ENCODE results near the gene MAN1B1. TPM values are rescaled to one million over a fixed set of nuclear protein-coding genes. Genes with fewer than 3 reads are reported as not detected.

The MAN1B1 gene
- polyA plus RNA-seq, 3 donors: 29.3 to 38.2 (median 33.3) TPM

GRCh38 chr9:137077758-137078693 is 8.8 kb upstream of the MAN1B1 start:
- WGBS (ENCODE audit: insufficient coverage): 21% methylated on average over 75 of the region's 76 CpGs
- H4K20me1 ChIP-seq (ENCODE audit: insufficient read depth, low read length): peaks cover 20% of the 10 kb centered on the region
- H3K4me1 ChIP-seq (ENCODE audit: control insufficient read depth in 1 of 2, insufficient read depth in 2 of 2, low read length in 2 of 2): peaks cover 18 to 50% of the 10 kb centered on the region in 2 donors
- peak overlapping the region; percentile 58 to 77 (median 59) for H3K4me3 ChIP-seq (replicated peaks in 1 of 3; ENCODE audit: low read depth in 2 of 3, low read length in 3 of 3)
- Mint-ChIP-seq H3K27me3 (ENCODE audit: low read depth in 3 of 3) (peaks cover 0 to 4% (median 0%) of the 10 kb centered on the region in 3 donors), H3K4me1 (peaks cover 46% of the 10 kb centered on the region), H3K4me3 (peak overlapping the region; percentile 73 to 85), H3K9me3 (peaks cover 0 to 4% (median under 1%) of the 10 kb centered on the region in 7 donors), H3K27ac (peak overlapping the region in 6 of 7 donors; percentile 31 to 82 (median 64)), H3K36me3 (peaks cover 19 to 44% of the 10 kb centered on the region in 2 donors)
- peak overlapping the region; percentile 89 for H3K4me2 ChIP-seq (replicated peaks; ENCODE audit: extremely low read depth, low read length, poor library complexity, severe bottlenecking)
- intact Hi-C loops (cut with micrococcal nuclease): no loop called here
- H3K27ac ChIP-seq (ENCODE audit: low read depth in 1 of 2, low read length in 2 of 2): peak overlapping the region in 1 of 2 donors; percentile 23
- DNase-seq: peak in 1 of 3 donors; percentile 4
- H3K79me2 ChIP-seq (ENCODE audit: insufficient read depth, low read length): no peaks in the 10 kb centered on the region
- no peak for TF ChIP-seq CTCF (IDR thresholded peaks at IDR 0.05)
- H3K27me3 ChIP-seq (ENCODE audit: control insufficient read depth in 2 of 2, insufficient read depth in 2 of 2, low read length in 2 of 2): no peaks in the 10 kb centered on the region
- no peaks in the 10 kb centered on the region for H3K9me3 ChIP-seq (replicated peaks in 1 of 2; ENCODE audit: control insufficient read depth in 1 of 2, insufficient read depth in 1 of 2, low read length in 2 of 2)
- H3K9ac ChIP-seq (ENCODE audit: insufficient read depth, low read length, poor library complexity, severe bottlenecking): peak overlapping the region; percentile 53
- peaks cover 28 to 33% of the 10 kb centered on the region in 2 donors for H3K36me3 ChIP-seq (replicated peaks in 1 of 2; ENCODE audit: control insufficient read depth in 1 of 2, insufficient read depth in 2 of 2, low read length in 2 of 2)
- peak overlapping the region; percentile 65 for H2AFZ ChIP-seq (ENCODE audit: insufficient read depth, low read depth, low read length, poor library complexity, severe bottlenecking)

- Histone ChIP-seq H2AFZ (ENCODE audit: insufficient read depth, low read depth, low read length, poor library complexity, severe bottlenecking) (no peak overlapping the region), H3K36me3 (replicated peaks in 1 of 2; ENCODE audit: control insufficient read depth in 1 of 2, insufficient read depth in 2 of 2, low read length in 2 of 2) (peaks cover 36 to 40% of the 10 kb centered on the region in 2 donors), H3K4me2 (replicated peaks; ENCODE audit: extremely low read depth, low read length, poor library complexity, severe bottlenecking) (peak overlapping the region; percentile 89), H4K20me1 (ENCODE audit: insufficient read depth, low read length) (peaks cover 20% of the 10 kb centered on the region), H3K27me3 (ENCODE audit: control insufficient read depth in 2 of 2, insufficient read depth in 2 of 2, low read length in 2 of 2) (no peaks in the 10 kb centered on the region), H3K9ac (ENCODE audit: insufficient read depth, low read length, poor library complexity, severe bottlenecking) (no peak overlapping the region), H3K9me3 (replicated peaks in 1 of 2; ENCODE audit: control insufficient read depth in 1 of 2, insufficient read depth in 1 of 2, low read length in 2 of 2) (no peaks in the 10 kb centered on the region), H3K79me2 (ENCODE audit: insufficient read depth, low read length) (no peaks in the 10 kb centered on the region), H3K4me3 (replicated peaks in 1 of 3; ENCODE audit: low read depth in 2 of 3, low read length in 3 of 3) (peak overlapping the region in 1 of 3 experiments; percentile 77), H3K4me1 (ENCODE audit: control insufficient read depth in 1 of 2, insufficient read depth in 2 of 2, low read length in 2 of 2) (peaks cover 18 to 42% of the 10 kb centered on the region in 2 donors), H3K27ac (ENCODE audit: low read depth in 1 of 2, low read length in 2 of 2) (no peak overlapping the region)
- peaks cover 39% of the 10 kb centered on the region for H3K4me1 Mint-ChIP-seq
- no peak for TF ChIP-seq CTCF (IDR thresholded peaks at IDR 0.05)
- DNase-seq: no peak
- WGBS (ENCODE audit: insufficient coverage): 93% methylated on average over 51 of the region's 51 CpGs
- H3K36me3 Mint-ChIP-seq: peaks cover 25 to 53% of the 10 kb centered on the region in 2 donors
- H3K4me3 Mint-ChIP-seq: peak overlapping the region; percentile 55 to 64
- H3K9me3 Mint-ChIP-seq: peaks cover 0 to 2% (median 0%) of the 10 kb centered on the region in 7 donors
- intact Hi-C loops (cut with micrococcal nuclease): no loop called here
- H3K27me3 Mint-ChIP-seq (ENCODE audit: low read depth in 3 of 3): peaks cover 0 to 4% (median 0%) of the 10 kb centered on the region in 3 donors
- H3K27ac Mint-ChIP-seq: peak overlapping the region in 2 of 7 donors; percentile 77 to 82
Observed at GRCh38 chr9:137078701-137079400, 7.9 kb upstream of the MAN1B1 start.
